Ectodermal cell (in vitro differentiated cells): ENCODE results near the gene PRKCB.

ENCODE experiments used
- H3K27ac ChIP-seq: 2 replicates; pipeline ENCODE4 v1.7.0; 2013; ENCODE audit warnings: mild to moderate bottlenecking, low read depth, low read length; ENCODE audit not compliant: insufficient read depth, poor library complexity, severe bottlenecking
- H3K27me3 ChIP-seq: 2 replicates; pipeline ENCODE4 v1.7.0; 2013; ENCODE audit warnings: mild to moderate bottlenecking, low read length; ENCODE audit not compliant: insufficient read depth, control insufficient read depth, poor library complexity, severe bottlenecking
- H3K36me3 ChIP-seq: one replicate; pipeline ENCODE4 v1.7.0; 2013; ENCODE audit warnings: low read length; ENCODE audit not compliant: control insufficient read depth, insufficient read depth
- H3K4me1 ChIP-seq: one replicate; pipeline ENCODE4 v1.7.0; 2013; ENCODE audit warnings: low read length; ENCODE audit not compliant: control insufficient read depth, insufficient read depth
- H3K4me3 ChIP-seq: 2 replicates; pipeline ENCODE4 v1.7.0; 2013; ENCODE audit warnings: low read depth, low read length, control low read depth; ENCODE audit not compliant: insufficient read depth
- H3K9me3 ChIP-seq: 2 replicates; pipeline ENCODE4 v1.7.0; 2013; ENCODE audit warnings: mild to moderate bottlenecking, low read length, moderate library complexity; ENCODE audit not compliant: control insufficient read depth
- WGBS, 2 experiments: methylation state at CpG; one replicate each; pipeline ENCODE4 v1.1.7; 2013; ENCODE audit warnings: missing lambda C conversion rate in 2 of 2; 5-methylcytosine and 5-hydroxymethylcytosine counted together

The PRKCB gene

DNA sequence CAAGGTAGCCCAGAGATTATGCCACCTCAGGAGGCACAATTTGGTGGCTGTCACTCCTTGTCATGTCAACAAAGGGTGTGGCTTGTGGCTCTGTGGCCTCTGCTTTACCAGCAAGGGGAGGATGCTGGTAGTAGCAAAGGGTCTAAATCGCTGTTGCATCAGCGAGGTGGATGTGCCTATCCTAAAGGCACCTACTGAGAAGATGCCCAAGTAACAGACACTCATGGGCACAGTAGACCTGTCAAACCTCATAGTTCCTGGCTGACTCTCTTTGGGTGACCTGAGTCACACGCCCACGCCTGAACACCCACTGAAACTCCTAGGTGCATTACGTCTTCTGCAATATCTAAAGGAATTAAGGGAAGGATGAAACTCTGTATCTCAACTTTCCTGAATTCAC is 139.5 kb downstream of the PRKCB start:
- Histone ChIP-seq H3K4me3 (no peak overlapping the region), H3K27ac (no peak overlapping the region), H3K36me3 (no peaks in the 10 kb centered on the region), H3K4me1 (no peaks in the 10 kb centered on the region), H3K27me3 (no peaks in the 10 kb centered on the region), H3K9me3 (no peaks in the 10 kb centered on the region)
- 91 to 94% methylated on average over 5 of the region's 5 CpGs for WGBS, 2 experiments

DNA sequence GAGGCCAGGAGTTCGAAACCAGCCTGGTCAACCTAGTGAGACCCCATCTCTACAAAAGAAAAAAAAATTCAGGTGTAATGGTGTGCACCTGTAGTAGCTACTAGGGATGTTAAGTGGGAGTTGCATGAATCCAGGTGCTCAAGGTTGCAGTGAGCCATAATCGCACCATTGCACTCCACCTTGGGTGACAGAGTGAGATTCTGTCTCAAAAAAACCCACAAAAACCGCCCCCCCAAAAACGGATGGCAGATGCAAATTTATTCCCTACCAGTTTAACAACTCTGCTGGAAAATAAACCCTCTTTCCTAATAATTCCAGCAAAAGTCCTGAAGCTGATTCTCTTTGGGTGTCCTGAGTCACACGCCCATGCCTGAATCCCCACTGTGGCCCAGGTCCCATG is 140.3 kb downstream of the PRKCB start:
- H3K27me3 ChIP-seq, result no peaks in the 10 kb centered on the region
- 83 to 88% methylated on average over 5 of the region's 5 CpGs for WGBS, 2 experiments
- H3K9me3 ChIP-seq, result no peaks in the 10 kb centered on the region
- H3K4me3 ChIP-seq, result no peak overlapping the region
- no peaks in the 10 kb centered on the region for H3K36me3 ChIP-seq
- no peaks in the 10 kb centered on the region for H3K4me1 ChIP-seq
- no peak overlapping the region for H3K27ac ChIP-seq

DNA sequence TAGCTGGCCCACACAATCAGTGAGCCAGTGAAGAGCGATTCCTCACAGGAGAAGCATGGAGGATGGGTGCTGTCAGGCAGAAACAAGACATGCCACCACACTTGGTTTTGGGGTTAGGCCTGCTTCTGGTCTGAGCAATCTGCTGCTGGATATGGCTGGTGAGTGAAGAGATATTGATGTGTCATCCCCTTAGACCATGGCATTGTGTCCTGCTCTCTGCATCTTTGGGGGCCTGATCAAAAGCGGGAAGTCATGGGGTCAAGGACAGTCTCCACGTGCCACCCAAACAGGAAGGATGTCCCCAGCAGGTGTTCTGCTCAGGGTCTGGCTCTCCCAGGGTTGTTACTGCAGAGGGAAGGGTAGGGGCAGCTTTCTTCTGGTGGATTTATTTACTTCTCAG is 140.7 kb downstream of the PRKCB start:
- no peaks in the 10 kb centered on the region for H3K9me3 ChIP-seq
- WGBS, 2 experiments, result 75 to 76% methylated on average over 3 of the region's 3 CpGs
- H3K27me3 ChIP-seq, result no peaks in the 10 kb centered on the region
- no peak overlapping the region for H3K27ac ChIP-seq
- no peaks in the 10 kb centered on the region for H3K36me3 ChIP-seq
- H3K4me3 ChIP-seq, result no peak overlapping the region
- no peaks in the 10 kb centered on the region for H3K4me1 ChIP-seq

DNA sequence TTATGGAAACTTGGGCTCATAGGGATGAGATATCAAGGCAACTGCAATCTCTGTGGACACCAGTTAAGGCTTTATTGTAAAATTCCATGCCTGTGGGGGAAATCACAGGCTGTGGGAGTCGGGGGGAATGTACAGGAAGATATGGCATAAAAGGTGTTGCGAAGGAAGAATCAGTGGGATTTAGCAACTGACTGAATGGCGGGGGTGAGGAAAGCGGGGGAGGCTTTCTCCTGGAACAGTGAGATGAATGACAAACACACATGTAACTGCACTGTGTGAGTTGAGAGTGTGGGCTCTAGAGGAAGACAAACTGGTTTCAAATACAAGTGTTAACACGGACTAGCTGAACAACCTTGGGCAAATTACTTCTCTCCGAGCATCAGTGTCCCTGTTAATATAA is 143.7 kb downstream of the PRKCB start:
- no peaks in the 10 kb centered on the region for H3K27me3 ChIP-seq
- no peak overlapping the region for H3K4me3 ChIP-seq
- no peaks in the 10 kb centered on the region for H3K9me3 ChIP-seq
- no peaks in the 10 kb centered on the region for H3K36me3 ChIP-seq
- no peaks in the 10 kb centered on the region for H3K4me1 ChIP-seq
- H3K27ac ChIP-seq, result no peak overlapping the region
- 96% methylated on average over 6 of the region's 6 CpGs for whole genome bisulfite sequencing, 2 experiments

DNA sequence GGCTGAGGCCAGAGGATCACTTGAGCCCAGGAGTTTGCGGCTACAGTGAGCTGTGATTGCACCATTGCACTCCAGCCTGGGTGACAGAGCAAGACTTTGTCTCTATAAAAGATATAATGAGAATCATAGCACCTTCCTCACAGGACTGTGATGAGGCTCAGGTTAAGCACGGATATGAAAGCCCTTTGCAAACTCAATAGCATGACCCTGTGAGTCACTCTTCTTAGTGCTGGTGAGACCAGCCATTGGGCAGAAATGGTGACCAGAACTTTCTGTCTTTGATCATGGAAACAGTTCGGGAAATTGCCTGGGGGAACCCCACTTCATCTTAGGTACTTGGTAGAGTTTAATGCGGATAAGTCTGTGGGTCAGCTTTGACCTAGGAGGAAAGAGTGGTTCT is 144.2 kb downstream of the PRKCB start:
- Histone ChIP-seq H3K27ac (no peak overlapping the region), H3K4me1 (no peaks in the 10 kb centered on the region), H3K4me3 (no peak overlapping the region), H3K36me3 (no peaks in the 10 kb centered on the region), H3K9me3 (no peaks in the 10 kb centered on the region), H3K27me3 (no peaks in the 10 kb centered on the region)
- 89 to 90% methylated on average over 4 of the region's 4 CpGs for WGBS, 2 experiments

DNA sequence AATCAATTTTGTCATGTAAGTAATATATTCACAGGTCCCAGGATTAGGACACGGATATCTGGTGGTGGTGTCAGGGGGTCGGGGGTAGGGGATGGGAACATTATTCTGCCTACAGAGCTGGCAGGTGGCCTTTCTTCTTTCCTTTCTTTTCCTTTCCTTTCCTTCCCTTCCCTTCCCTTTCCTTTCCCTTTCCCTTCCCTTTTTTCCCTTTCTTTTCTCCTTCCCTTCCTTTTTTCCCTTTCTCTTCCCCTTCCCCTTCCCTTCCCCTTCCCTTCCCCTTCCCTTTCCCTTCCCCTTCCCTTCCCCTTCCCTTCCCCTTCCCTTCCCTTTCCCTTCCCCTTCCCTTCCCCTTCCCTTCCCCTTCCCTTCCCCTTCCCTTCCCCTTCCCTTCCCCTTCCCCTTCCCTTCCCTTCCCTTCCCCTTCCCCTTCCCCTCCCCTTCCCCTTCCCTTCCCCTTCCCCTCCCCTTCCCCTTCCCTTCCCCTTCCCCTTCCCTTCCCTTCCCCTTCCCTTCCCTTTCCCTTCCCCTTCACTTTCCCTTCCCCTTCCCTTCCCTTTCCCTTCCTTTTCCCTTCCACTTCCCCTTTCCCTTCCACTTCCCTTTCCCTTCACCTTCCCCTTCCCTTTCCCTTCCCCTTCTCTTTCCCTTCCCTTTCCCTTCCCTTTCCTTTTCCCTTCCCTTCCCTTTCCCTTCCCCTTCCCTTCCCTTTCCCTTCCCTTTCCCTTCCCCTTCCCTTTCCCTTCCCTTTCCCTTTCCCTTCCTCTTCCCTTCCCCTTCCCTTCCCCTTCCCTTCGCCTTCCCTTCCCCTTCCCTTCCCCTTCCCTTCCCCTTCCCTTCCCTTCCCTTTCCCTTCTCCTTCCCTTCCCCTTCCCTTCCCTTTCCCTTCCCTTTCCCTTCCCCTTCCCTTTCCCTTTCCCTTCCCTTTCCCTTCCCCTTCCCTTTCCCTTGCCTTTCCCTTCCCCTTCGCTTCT is 145.9 kb downstream of the PRKCB start:
- Histone ChIP-seq H3K27me3 (no peaks in the 10 kb centered on the region), H3K36me3 (no peaks in the 10 kb centered on the region), H3K4me1 (no peaks in the 10 kb centered on the region), H3K27ac (no peak overlapping the region), H3K4me3 (no peak overlapping the region), H3K9me3 (no peaks in the 10 kb centered on the region)
- WGBS, 2 experiments, result 76 to 98% methylated on average over 1 to 3 of the region's 4 CpGs

DNA sequence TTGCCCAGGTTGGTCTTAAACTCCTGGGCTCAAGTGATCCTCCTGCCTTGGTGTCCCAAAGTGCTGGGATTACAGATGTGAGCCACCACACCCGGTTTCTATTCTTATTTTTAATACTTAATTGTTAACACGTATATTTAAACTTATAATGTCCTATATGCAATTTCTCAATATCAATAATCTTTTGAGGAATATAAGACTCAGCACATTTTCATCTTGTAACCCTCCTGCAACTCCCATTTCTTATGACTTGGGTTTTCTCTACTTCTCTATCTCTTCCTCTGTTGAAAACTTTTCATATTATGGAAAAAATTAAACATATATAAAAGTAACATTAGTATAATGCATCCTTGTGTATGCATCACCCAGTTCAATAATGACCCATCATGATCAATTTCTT is 150.7 kb downstream of the PRKCB start:
- no peak overlapping the region for H3K4me3 ChIP-seq
- no peak overlapping the region for H3K27ac ChIP-seq
- H3K36me3 ChIP-seq, result no peaks in the 10 kb centered on the region
- no peaks in the 10 kb centered on the region for H3K9me3 ChIP-seq
- no peaks in the 10 kb centered on the region for H3K27me3 ChIP-seq
- H3K4me1 ChIP-seq, result no peaks in the 10 kb centered on the region
- 80 to 81% methylated on average over 1 to 2 of the region's 2 CpGs for WGBS, 2 experiments

DNA sequence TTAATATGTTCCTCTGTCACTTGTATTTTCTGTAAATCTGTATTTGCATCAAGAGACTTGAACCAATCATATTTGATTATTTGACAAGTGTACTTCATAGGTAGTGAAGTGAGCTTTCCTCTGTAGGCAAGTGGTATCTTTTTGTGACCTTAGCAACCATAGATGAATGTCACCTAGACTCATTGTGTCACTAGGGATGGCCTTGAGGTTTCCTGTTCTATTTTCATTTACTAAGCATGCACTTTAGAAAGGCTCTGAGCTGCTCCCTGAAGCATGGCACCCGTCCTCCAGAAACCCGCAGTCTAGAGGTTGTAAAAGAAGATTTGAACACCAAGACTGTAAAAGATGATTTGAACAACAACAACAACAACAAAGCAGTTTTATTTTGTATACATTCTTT is 151.7 kb downstream of the PRKCB start:
- Histone ChIP-seq H3K4me1 (no peaks in the 10 kb centered on the region), H3K4me3 (no peak overlapping the region), H3K36me3 (no peaks in the 10 kb centered on the region), H3K9me3 (no peaks in the 10 kb centered on the region), H3K27me3 (no peaks in the 10 kb centered on the region), H3K27ac (no peak overlapping the region)
- 86 to 100% methylated on average over 2 of the region's 2 CpGs for WGBS, 2 experiments

DNA sequence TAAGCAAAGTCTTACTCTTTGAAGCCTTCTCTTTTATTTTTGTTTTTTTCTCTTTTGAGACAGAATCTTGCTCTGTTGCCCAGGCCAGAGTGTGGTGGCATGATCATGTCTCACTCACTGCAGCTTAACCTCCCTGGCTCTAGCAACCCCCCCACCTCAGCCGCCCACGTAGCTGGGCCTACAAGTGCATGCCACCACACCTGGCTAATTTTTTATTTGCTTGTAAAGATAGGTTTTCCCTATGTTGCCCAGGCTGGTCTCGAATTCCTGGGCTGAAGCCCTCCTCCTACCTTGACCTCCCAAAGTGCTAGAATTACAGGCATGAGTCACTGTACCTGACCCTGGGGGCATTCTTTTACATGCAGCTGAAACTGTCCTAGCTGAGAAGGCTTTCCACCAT is 154.7 kb downstream of the PRKCB start:
- WGBS, 2 experiments, result 89 to 95% methylated on average over 3 of the region's 3 CpGs
- H3K4me3 ChIP-seq, result no peak overlapping the region

DNA sequence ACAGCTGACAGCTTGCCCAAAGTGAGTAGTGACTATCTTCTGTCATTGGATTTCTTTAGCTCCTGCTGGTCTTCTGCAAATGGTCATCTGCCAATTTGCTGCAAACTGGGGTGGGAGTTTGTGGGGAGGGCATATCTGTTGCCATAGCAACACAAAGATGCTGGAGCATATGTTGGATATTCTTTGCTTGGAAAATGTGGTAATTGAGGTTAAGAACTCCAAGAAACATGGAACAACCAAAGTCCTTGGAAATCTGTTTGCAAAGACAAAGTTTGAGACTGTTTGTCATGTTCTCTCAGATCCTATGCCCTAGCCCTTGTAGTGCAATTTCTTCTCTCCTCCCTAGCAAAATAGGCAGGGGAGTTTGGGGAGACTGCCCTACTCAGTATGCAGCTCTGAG is 155.3 kb downstream of the PRKCB start:
- H3K4me3 ChIP-seq, result no peak overlapping the region
- H3K36me3 ChIP-seq, result no peaks in the 10 kb centered on the region
- H3K27ac ChIP-seq, result no peak overlapping the region
- H3K4me1 ChIP-seq, result no peaks in the 10 kb centered on the region
- no peaks in the 10 kb centered on the region for H3K27me3 ChIP-seq
- no peaks in the 10 kb centered on the region for H3K9me3 ChIP-seq

More for the DNA sequence above, 154.7 kb downstream of the PRKCB start:
- no peaks in the 10 kb centered on the region for H3K27me3 ChIP-seq
- H3K4me1 ChIP-seq, result no peaks in the 10 kb centered on the region
- no peaks in the 10 kb centered on the region for H3K36me3 ChIP-seq
- H3K9me3 ChIP-seq, result no peaks in the 10 kb centered on the region
- H3K27ac ChIP-seq, result no peak overlapping the region
